IMR-90 (cell line): ENCODE data around the gene AP4S1. TPM values are rescaled to one million over a fixed set of nuclear protein-coding genes. Genes with fewer than 3 reads are reported as not detected.

ENCODE experiments used
- ATAC-seq: fragments of 200-7000 bp; cut with Tn5 transposase; 2 replicates; pipeline ENCODE4 v1.9.1; 2020; ENCODE audit warnings: low read depth, mild to moderate bottlenecking, moderate library complexity
- BruUV-seq: library from RNA; stranded (reverse); fragments of 400-500 nt; replicated peaks from 2 replicates; lab custom pipeline; 2021; lab: Mats Ljungman, UMichigan
- CTCF ChIA-PET: fragments of 300-600 bp; formaldehyde crosslinking; extraction: SDS; loops from one replicate; lab custom pipeline; 2021; ENCODE audit warnings: antibody characterized with exemption; lab: Yijun Ruan, JAX
- POLR2A ChIA-PET: fragments of 300-600 bp; sonication (Branson Sonifier 250); formaldehyde crosslinking; loops from one replicate; lab custom pipeline; 2022; ENCODE audit warnings: antibody characterized with exemption; ENCODE audit not compliant: unreplicated experiment; lab: Charles Lee
- DNase-seq: peaks from one replicate; pipeline ENCODE4 v3.0.0; 2013
- H2AFZ ChIP-seq: replicated peaks from 2 replicates; pipeline ENCODE3; 2013; ENCODE audit warnings: low read length, mild to moderate bottlenecking; ENCODE audit not compliant: poor library complexity
- H2AK5ac ChIP-seq: 2 replicates; pipeline ENCODE4 v1.6.1; 2013; ENCODE audit warnings: low read depth, low read length, inconsistent platforms
- H2AK9ac ChIP-seq: replicated peaks from 2 replicates; pipeline ENCODE3; 2013; ENCODE audit warnings: mild to moderate bottlenecking, low read depth, low read length, moderate library complexity; ENCODE audit not compliant: poor library complexity
- H2BK120ac ChIP-seq: 2 replicates; pipeline ENCODE4 v1.6.1; 2013; ENCODE audit warnings: low read depth, low read length, inconsistent platforms
- H2BK15ac ChIP-seq: 3 replicates; pipeline ENCODE4 v1.6.1; 2013; ENCODE audit warnings: low read depth, low read length, inconsistent platforms
- H2BK20ac ChIP-seq: 2 replicates; pipeline ENCODE4 v1.6.1; 2013; ENCODE audit warnings: low read depth, mild to moderate bottlenecking, inconsistent platforms, low read length, moderate library complexity
- H2BK5ac ChIP-seq: 2 replicates; pipeline ENCODE4 v1.6.1; 2013; ENCODE audit warnings: mild to moderate bottlenecking, low read depth, low read length, inconsistent platforms; ENCODE audit not compliant: poor library complexity, severe bottlenecking
- H3K14ac ChIP-seq: replicated peaks from 2 replicates; pipeline ENCODE4 v1.6.1; 2013; ENCODE audit warnings: low read depth, low read length, inconsistent platforms
- H3K18ac ChIP-seq: 2 replicates; pipeline ENCODE4 v1.6.1; 2013; ENCODE audit warnings: low read depth, low read length, control low read depth
- H3K23ac ChIP-seq: 2 replicates; pipeline ENCODE4 v1.6.1; 2013; ENCODE audit warnings: low read depth, low read length, inconsistent platforms
- H3K27ac ChIP-seq: 2 replicates; pipeline ENCODE4 v1.5.1; 2013; ENCODE audit warnings: mild to moderate bottlenecking, control low read depth, low read length; ENCODE audit not compliant: insufficient read depth
- H3K27me3 ChIP-seq: 2 replicates; pipeline ENCODE4 v1.6.1; 2013; ENCODE audit warnings: low read length; ENCODE audit not compliant: control insufficient read depth, insufficient read depth
- H3K36me3 ChIP-seq: 2 replicates; pipeline ENCODE4 v1.6.1; 2013; ENCODE audit warnings: low read length, mixed read lengths; ENCODE audit not compliant: control insufficient read depth, insufficient read depth
- H3K4ac ChIP-seq: 2 replicates; pipeline ENCODE4 v1.6.1; 2013; ENCODE audit warnings: low read depth, low read length, inconsistent platforms
- H3K4me1 ChIP-seq: 2 replicates; pipeline ENCODE4 v1.6.1; 2013; ENCODE audit warnings: low read length, mixed read lengths; ENCODE audit not compliant: control insufficient read depth, insufficient read depth
- H3K4me2 ChIP-seq: 2 replicates; pipeline ENCODE4 v1.6.1; 2013; ENCODE audit warnings: low read depth, mild to moderate bottlenecking, control low read depth, low read length, moderate library complexity
- H3K4me3 ChIP-seq: 2 replicates; pipeline ENCODE4 v1.5.1; 2013; ENCODE audit warnings: low read depth, mild to moderate bottlenecking, control low read depth, low read length, moderate library complexity; ENCODE audit not compliant: insufficient read depth
- H3K56ac ChIP-seq: 2 replicates; pipeline ENCODE4 v1.6.1; 2013; ENCODE audit warnings: low read length, inconsistent platforms; ENCODE audit not compliant: insufficient read depth; ENCODE audit errors: extremely low read depth
- H3K79me1 ChIP-seq, 2 experiments: 2 replicates each; pipeline ENCODE4 v1.6.1; 2013; ENCODE audit warnings: low read length in 2 of 2, inconsistent platforms in 1 of 2, low read depth in 1 of 2
- H3K9ac ChIP-seq: 2 replicates; pipeline ENCODE4 v1.6.1; 2013; ENCODE audit warnings: low read depth, low read length, control low read depth
- H3K9me1 ChIP-seq: 2 replicates; pipeline ENCODE4 v1.6.1; 2013; ENCODE audit warnings: low read length, inconsistent platforms; ENCODE audit not compliant: insufficient read depth
- H3K9me3 ChIP-seq: 2 replicates; pipeline ENCODE4 v1.6.1; 2013; ENCODE audit warnings: low read length; ENCODE audit not compliant: control insufficient read depth, insufficient read depth
- H4K20me1 ChIP-seq: 2 replicates; pipeline ENCODE4 v1.6.1; 2013; ENCODE audit warnings: low read length, inconsistent platforms; ENCODE audit not compliant: insufficient read depth
- H4K5ac ChIP-seq: 2 replicates; pipeline ENCODE4 v1.6.1; 2013; ENCODE audit warnings: mild to moderate bottlenecking, low read depth, low read length, control low read depth
- H4K8ac ChIP-seq, 2 experiments: 2 replicates each; pipeline ENCODE4 v1.6.1; 2013; ENCODE audit warnings: low read depth in 2 of 2, low read length in 2 of 2, control low read depth in 1 of 2, inconsistent platforms in 1 of 2
- H4K91ac ChIP-seq: 2 replicates; pipeline ENCODE4 v1.6.1; 2013; ENCODE audit warnings: low read depth, low read length, inconsistent platforms; ENCODE audit not compliant: insufficient read depth
- CEBPB ChIP-seq: IDR thresholded peaks from 2 replicates; pipeline ENCODE4 v1.6.1; 2012; ENCODE audit warnings: low read depth, low read length, improper control_type of control experiment
- CHD1 ChIP-seq: IDR thresholded peaks from 2 replicates; pipeline ENCODE4 v1.6.1; 2012; ENCODE audit warnings: low read depth, low read length, improper control_type of control experiment
- FOS ChIP-seq: fragments of 150-350 bp; IDR thresholded peaks from 2 replicates; pipeline ENCODE4 v1.6.1; 2016; ENCODE audit warnings: low read depth, low read length
- MXI1 ChIP-seq: IDR thresholded peaks from 2 replicates; pipeline ENCODE4 v1.6.1; 2012; ENCODE audit warnings: low read depth, mild to moderate bottlenecking, low read length, moderate library complexity, borderline replicate concordance
- NFE2L2 ChIP-seq: fragments of 150-350 bp; IDR thresholded peaks from 2 replicates; pipeline ENCODE4 v1.6.1; 2016; ENCODE audit warnings: low read depth, mild to moderate bottlenecking, low read length
- RAD21 ChIP-seq: IDR thresholded peaks from 2 replicates; pipeline ENCODE4 v1.6.1; 2012; ENCODE audit warnings: low read length, improper control_type of control experiment
- RCOR1 ChIP-seq: IDR thresholded peaks from 2 replicates; pipeline ENCODE4 v1.6.1; 2012; ENCODE audit warnings: mild to moderate bottlenecking, low read length, improper control_type of control experiment; ENCODE audit not compliant: insufficient replicate concordance
- SMC3 ChIP-seq: fragments of 150-350 bp; IDR thresholded peaks from 2 replicates; pipeline ENCODE4 v1.6.1; 2016; ENCODE audit warnings: low read depth, mild to moderate bottlenecking, antibody characterized with exemption, low read length, moderate library complexity
- dilution Hi-C: fragments of 300-500 bp; cut with HindIII; formaldehyde crosslinking; loops from one replicate; pipeline ENCODE4 v1.14.3; 2018; ENCODE audit warnings: low sequenced_read_pairs; ENCODE audit not compliant: unreplicated experiment
- in situ Hi-C: fragments of 300-500 bp; cut with MboI; formaldehyde crosslinking; loops from 3 replicates; pipeline ENCODE4 v1.14.3; 2019; ENCODE audit warnings: low sequenced_read_pairs, inconsistent platforms, mixed read lengths
- intact Hi-C: fragments of 100-400 bp; cut with micrococcal nuclease; formaldehyde crosslinking; loops from 2 replicates; pipeline ENCODE4 v1.10.0; 2022
- polyA plus RNA-seq, 3 experiments: library from polyadenylated mRNA; depleted of rRNA; stranded (reverse); fragments of >200 nt; gene quantifications; 2 replicates each; pipeline ENCODE4 v1.2.3, GENCODE V29; 2012; ENCODE audit warnings: low replicate concordance in 1 of 3
- total RNA-seq: library from RNA; depleted of rRNA; stranded (reverse); fragments of >200 nt; gene quantifications from 2 replicates; pipeline ENCODE4 v1.2.3, GENCODE V29; 2012

Gene AP4S1
- total and polyA plus RNA-seq, 2 of the 4 experiments (the other 2 are of a cell fraction), result 2.7 to 4.5 TPM

DNA sequence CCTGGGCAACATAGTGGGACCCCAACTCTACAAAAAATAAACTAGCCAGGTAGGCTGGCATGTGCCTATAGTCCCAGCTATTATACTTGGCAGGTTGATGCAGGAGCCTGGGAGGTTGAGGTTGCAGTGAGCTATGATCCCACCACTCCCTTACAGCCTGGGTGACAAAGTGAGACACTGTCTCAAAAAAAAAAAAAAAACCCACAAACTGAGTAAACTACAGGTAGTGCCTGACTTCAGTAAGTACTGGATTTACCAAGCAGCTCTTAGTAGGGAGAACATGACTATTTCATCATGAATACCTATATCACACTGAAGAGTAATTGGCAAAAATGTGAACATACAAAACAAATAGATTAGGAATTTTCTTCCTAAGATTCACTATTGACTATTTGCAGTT lies 32.4 kb upstream of the AP4S1 start:
- Histone ChIP-seq H2AK9ac (no peak overlapping the region), H3K27ac (no peak overlapping the region), H2AFZ (no peak overlapping the region), H3K79me1 (peaks cover 6 to 65% of the 10 kb centered on the region in 2 experiments), H3K23ac (no peak overlapping the region), H2AK5ac (no peak overlapping the region), H2BK15ac (no peak overlapping the region), H3K36me3 (peaks cover 2% of the 10 kb centered on the region; the same call in 1 of the 2 replicates), H3K14ac (no peak overlapping the region), H3K27me3 (no peaks in the 10 kb centered on the region), H3K56ac (no peak overlapping the region), H3K4me3 (no peak overlapping the region), H4K91ac (no peak overlapping the region), H3K9ac (no peak overlapping the region), H3K9me1 (peaks cover 20% of the 10 kb centered on the region), H3K4me1 (peaks cover 14% of the 10 kb centered on the region), H3K4ac (no peak overlapping the region), H4K20me1 (peaks cover 85% of the 10 kb centered on the region), H4K5ac (no peak overlapping the region), H2BK20ac (no peak overlapping the region), H3K18ac (no peak overlapping the region), H2BK120ac (no peak overlapping the region), H4K8ac (no peak overlapping the region), H2BK5ac (no peak overlapping the region), H3K4me2 (no peak overlapping the region), H3K9me3 (peaks cover 3% of the 10 kb centered on the region)
- ChIA-PET CTCF (no interaction called here), POLR2A (interaction anchor here (0.8 kb wide), 1 partner anchor 12 kb away, joined by 6 read pairs; no protein-coding TSS in a partner anchor)
- intact Hi-C loops (no loop called here), in situ Hi-C loops (loop anchor here (25.0 kb wide), 1 partner anchor 369 kb away; no protein-coding TSS in a partner anchor), dilution Hi-C loops (no loop called here)
- ATAC-seq (no peak), DNase-seq (no peak)
- TF ChIP-seq NFE2L2 (no peak), FOS (no peak), RCOR1 (no peak), CEBPB (no peak), MXI1 (no peak), RAD21 (no peak), SMC3 (no peak), CHD1 (no peak)
- BruUV-seq, result no TSS peak
